Endothelial cell of umbilical vein (primary cell): ENCODE measurements around the gene PROB1. TPM values are rescaled to one million over a fixed set of nuclear protein-coding genes. Genes with fewer than 3 reads are reported as not detected.
A peak's percentile ranks its signal among the peaks of the same experiment; 100 is the strongest.

Experiments
- BruUV-seq: library from RNA; stranded (reverse); fragments of 400-500 nt; replicated peaks from 2 replicates; lab custom pipeline; 2021; lab: Mats Ljungman, UMichigan
- CTCF ChIA-PET: fragments of 300-600, 350-600 bp; sonication (Branson Sonifier 250); formaldehyde crosslinking; loops from one replicate; lab custom pipeline; 2021; ENCODE audit warnings: antibody characterized with exemption, inconsistent platforms; lab: Charles Lee
- POLR2A ChIA-PET: fragments of 300-600, 350-600 bp; sonication (Branson Sonifier 250); formaldehyde crosslinking; loops from one replicate; lab custom pipeline; 2021; ENCODE audit warnings: antibody characterized with exemption, inconsistent platforms; lab: Charles Lee
- DNase-seq: peaks from one replicate; pipeline ENCODE4 v3.0.0-alpha.2; 2011; ENCODE audit warnings: low read depth, low spot score
- FAIRE-seq: peaks from 2 replicates; lab custom pipeline; 2011; peaks lifted over from hg19 to GRCh38; lab: Jason Lieb, UNC
- H2AFZ ChIP-seq: 2 replicates; pipeline ENCODE4 v1.6.0; 2012; ENCODE audit warnings: low read depth, low read length, control low read depth, inconsistent platforms
- H3K27ac ChIP-seq: 2 replicates; pipeline ENCODE4 v1.5.1; 2011; ENCODE audit warnings: low read depth, mild to moderate bottlenecking, control low read depth, low read length, moderate library complexity; ENCODE audit not compliant: insufficient read depth
- H3K27me3 ChIP-seq, 2 experiments: 2 replicates each; pipeline versions ENCODE4 v1.6.0 to v1.6.1; 2011; ENCODE audit warnings: low read length in 2 of 2, mixed read lengths in 1 of 2; ENCODE audit not compliant: control insufficient read depth in 2 of 2, insufficient read depth in 2 of 2
- H3K36me3 ChIP-seq, 2 experiments: 2 replicates in 1 of 2; 3 replicates in 1 of 2; pipeline ENCODE4 v1.5.1; 2011; ENCODE audit warnings: low read length in 2 of 2, mild to moderate bottlenecking in 1 of 2, moderate library complexity in 1 of 2; ENCODE audit not compliant: control insufficient read depth in 2 of 2, insufficient read depth in 2 of 2; ENCODE audit errors: extremely low read depth in 1 of 2
- H3K4me1 ChIP-seq: 3 replicates; pipeline ENCODE4 v1.5.1; 2011; ENCODE audit warnings: mild to moderate bottlenecking, low read length; ENCODE audit not compliant: control insufficient read depth, insufficient read depth; ENCODE audit errors: extremely low read depth
- H3K4me2 ChIP-seq: 2 replicates; pipeline ENCODE4 v1.6.1; 2011; ENCODE audit warnings: low read length, control low read depth, mixed read lengths; ENCODE audit not compliant: insufficient read depth
- H3K4me3 ChIP-seq, 3 experiments: fragments of 200-600 bp in 1 of 3; sonication (generic), shearing (Covaris generic) in 1 of 3; replicated peaks in 1 of 3; 2 replicates each; pipeline ENCODE4 v1.5.1; 2011 to 2016; ENCODE audit warnings: control low read depth in 3 of 3, low read length in 3 of 3, mild to moderate bottlenecking in 2 of 3, inconsistent platforms in 1 of 3, low read depth in 1 of 3, moderate library complexity in 1 of 3; ENCODE audit not compliant: insufficient read depth in 1 of 3
- H3K79me2 ChIP-seq: 2 replicates; pipeline ENCODE4 v1.6.0; 2012; ENCODE audit warnings: low read length, inconsistent platforms; ENCODE audit not compliant: control insufficient read depth, insufficient read depth
- H3K9ac ChIP-seq: replicated peaks from 2 replicates; pipeline ENCODE3; 2011; ENCODE audit warnings: low read length, control low read depth; ENCODE audit not compliant: insufficient read depth; ENCODE audit errors: extremely low read depth
- H3K9me1 ChIP-seq: replicated peaks from 3 replicates; pipeline ENCODE4 v1.6.0; 2011; ENCODE audit warnings: mild to moderate bottlenecking, low read length; ENCODE audit not compliant: control insufficient read depth, insufficient read depth; ENCODE audit errors: extremely low read depth
- H3K9me3 ChIP-seq: replicated peaks from 2 replicates; pipeline ENCODE4 v1.5.1; 2012; ENCODE audit warnings: low read length, inconsistent platforms; ENCODE audit not compliant: control insufficient read depth, insufficient read depth
- H4K20me1 ChIP-seq: replicated peaks from 2 replicates; pipeline ENCODE3; 2011; ENCODE audit warnings: mild to moderate bottlenecking, low read length; ENCODE audit not compliant: control insufficient read depth, insufficient read depth; ENCODE audit errors: extremely low read depth
- EZH2 ChIP-seq: IDR thresholded peaks from 2 replicates; pipeline ENCODE4 v1.6.1; 2012; ENCODE audit warnings: borderline replicate concordance, low read depth, mild to moderate bottlenecking, moderate library complexity, low read length, inconsistent platforms; ENCODE audit not compliant: severe bottlenecking
- FOS ChIP-seq: IDR thresholded peaks from 2 replicates; pipeline ENCODE4 v1.6.1; 2011; ENCODE audit warnings: mild to moderate bottlenecking, low read length, moderate library complexity, borderline replicate concordance; ENCODE audit not compliant: insufficient read depth
- GATA2 ChIP-seq: IDR thresholded peaks from 2 replicates; pipeline ENCODE4 v1.7.0; 2011; ENCODE audit warnings: low read depth, mild to moderate bottlenecking, moderate library complexity, mixed read lengths, low read length; ENCODE audit not compliant: insufficient read length, insufficient read depth
- JUN ChIP-seq: IDR thresholded peaks from 2 replicates; pipeline ENCODE4 v1.6.1; 2011; ENCODE audit warnings: borderline replicate concordance, low read depth; ENCODE audit not compliant: insufficient read length, insufficient read depth
- MYC ChIP-seq: IDR thresholded peaks from one replicate; pipeline ENCODE4 v1.6.1; 2011; ENCODE audit warnings: mild to moderate bottlenecking, low read depth, low read length
- POLR2A ChIP-seq: IDR thresholded peaks from 2 replicates; pipeline ENCODE4 v1.6.1; 2012; ENCODE audit warnings: low read depth, mild to moderate bottlenecking, control low read depth, low read length
- POLR2AphosphoS5 ChIP-seq: IDR thresholded peaks from 2 replicates; pipeline ENCODE4 v1.6.1; 2012; ENCODE audit warnings: low read depth, mild to moderate bottlenecking, control low read depth, low read length, moderate library complexity; ENCODE audit not compliant: insufficient read depth
- dilution Hi-C: fragments of 300-500 bp; cut with MboI; formaldehyde crosslinking; loops from one replicate; pipeline ENCODE4 v1.15.0; 2019; ENCODE audit warnings: low sequenced_read_pairs; ENCODE audit not compliant: extremely low pct_ligation_motif_present
- intact Hi-C: fragments of 100-400 bp; cut with micrococcal nuclease; formaldehyde crosslinking; loops from one replicate; pipeline ENCODE4 v1.10.0; 2022
- polyA plus RNA-seq, 4 experiments: library from polyadenylated mRNA; depleted of rRNA in 3 of 4; stranded (reverse) in 3 of 4; unstranded in 1 of 4; fragments of >200 nt; gene quantifications; 2 replicates each; pipeline versions ENCODE4 v1.2.1 to v1.2.3, GENCODE V29; 2011 to 2012; ENCODE audit warnings: missing spikeins in 1 of 4
- total RNA-seq: library from RNA; stranded (reverse); gene quantifications from 2 replicates; pipeline ENCODE4 v1.2.3, GENCODE V29; 2021
- TF ChIP-seq, protein P1 (sequence below): IDR thresholded peaks from 2 replicates; pipeline ENCODE4 v1.6.1; 2011; ENCODE audit not compliant: insufficient read depth, insufficient read length
- TF ChIP-seq, protein P2 (sequence below), 2 donors: IDR thresholded peaks; 1 replicate in 1 of 2; 2 replicates in 1 of 2; pipeline ENCODE4 v1.5.1; 2011; ENCODE audit warnings: low read length in 2 of 2, mild to moderate bottlenecking in 2 of 2, moderate library complexity in 2 of 2, control low read depth in 1 of 2, inconsistent platforms in 1 of 2, low read depth in 1 of 2; ENCODE audit not compliant: insufficient read depth in 1 of 2; ENCODE audit errors: extremely low read depth in 1 of 2

Gene PROB1
- total and polyA plus RNA-seq, 2 donors (not counting 3 experiments of a cell fraction or from before 2014, with no cell fraction given), result 0.47 to 1.9 TPM

GRCh38 chr5:139413963-139414362 is 19.1 kb upstream of the PROB1 start:
- Histone ChIP-seq H3K9me3 (no peaks in the 10 kb centered on the region), H3K4me2 (no peak overlapping the region), H3K4me3 (no peak overlapping the region), H3K27me3 (no peaks in the 10 kb centered on the region), H2AFZ (no peak overlapping the region), H3K9ac (no peak overlapping the region), H3K4me1 (peaks cover 14% of the 10 kb centered on the region), H3K36me3 (peaks cover 2 to 10% of the 10 kb centered on the region in 2 experiments), H3K79me2 (no peaks in the 10 kb centered on the region), H3K27ac (no peak overlapping the region), H3K9me1 (no peaks in the 10 kb centered on the region), H4K20me1 (no peaks in the 10 kb centered on the region)
- intact Hi-C loops (no loop called here), dilution Hi-C loops (loop anchor here (10.0 kb wide), 1 partner anchor 111 kb away; no protein-coding TSS in a partner anchor)
- POLR2A ChIA-PET, result no interaction called here
- FAIRE-seq, result peak; percentile 24
- no TSS peak for BruUV-seq
- DNase-seq, result no peak
- TF ChIP-seq GATA2 (no peak), POLR2AphosphoS5 (no peak), FOS (no peak), POLR2A (no peak), EZH2 (no peak), MYC (no peak), JUN (no peak)
- TF ChIP-seq, protein P1, sequence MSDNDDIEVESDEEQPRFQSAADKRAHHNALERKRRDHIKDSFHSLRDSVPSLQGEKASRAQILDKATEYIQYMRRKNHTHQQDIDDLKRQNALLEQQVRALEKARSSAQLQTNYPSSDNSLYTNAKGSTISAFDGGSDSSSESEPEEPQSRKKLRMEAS, result no peak
- TF ChIP-seq, protein P2, sequence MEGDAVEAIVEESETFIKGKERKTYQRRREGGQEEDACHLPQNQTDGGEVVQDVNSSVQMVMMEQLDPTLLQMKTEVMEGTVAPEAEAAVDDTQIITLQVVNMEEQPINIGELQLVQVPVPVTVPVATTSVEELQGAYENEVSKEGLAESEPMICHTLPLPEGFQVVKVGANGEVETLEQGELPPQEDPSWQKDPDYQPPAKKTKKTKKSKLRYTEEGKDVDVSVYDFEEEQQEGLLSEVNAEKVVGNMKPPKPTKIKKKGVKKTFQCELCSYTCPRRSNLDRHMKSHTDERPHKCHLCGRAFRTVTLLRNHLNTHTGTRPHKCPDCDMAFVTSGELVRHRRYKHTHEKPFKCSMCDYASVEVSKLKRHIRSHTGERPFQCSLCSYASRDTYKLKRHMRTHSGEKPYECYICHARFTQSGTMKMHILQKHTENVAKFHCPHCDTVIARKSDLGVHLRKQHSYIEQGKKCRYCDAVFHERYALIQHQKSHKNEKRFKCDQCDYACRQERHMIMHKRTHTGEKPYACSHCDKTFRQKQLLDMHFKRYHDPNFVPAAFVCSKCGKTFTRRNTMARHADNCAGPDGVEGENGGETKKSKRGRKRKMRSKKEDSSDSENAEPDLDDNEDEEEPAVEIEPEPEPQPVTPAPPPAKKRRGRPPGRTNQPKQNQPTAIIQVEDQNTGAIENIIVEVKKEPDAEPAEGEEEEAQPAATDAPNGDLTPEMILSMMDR (IDR thresholded peaks at IDR 0.05; ENCODE audit: extremely low read depth in 1 of 2, insufficient read depth in 1 of 2, low read depth in 1 of 2, low read length in 2 of 2), result no peak
- CTCF ChIA-PET, result interaction anchor here (1.1 kb wide), 1 partner anchor 9 kb away, joined by 3 read pairs; no protein-coding TSS in a partner anchor
